Liver (tissue), 9 donors: Measurements from ENCODE around the gene SNX6. TPM values are rescaled to one million over a fixed set of nuclear protein-coding genes. Genes with fewer than 3 reads are reported as not detected.

Experiments
- DNase-seq: peaks from one replicate; pipeline ENCODE4 v3.0.0-alpha.2; 2017; ENCODE audit warnings: low spot score
- H3K27ac ChIP-seq, 2 donors: one replicate each; pipeline ENCODE4 v1.7.0; 2013; ENCODE audit warnings: inconsistent platforms in 2 of 2, low read length in 2 of 2, control low read depth in 1 of 2, low read depth in 1 of 2, mild to moderate bottlenecking in 1 of 2
- H3K27me3 ChIP-seq, 4 donors: one replicate each; pipeline versions ENCODE4 v1.6.1 to v1.7.0; 2013; ENCODE audit warnings: low read length in 3 of 4, inconsistent platforms in 1 of 4, mild to moderate bottlenecking in 1 of 4, moderate library complexity in 1 of 4; ENCODE audit not compliant: control insufficient read depth in 4 of 4, insufficient read depth in 4 of 4
- H3K36me3 ChIP-seq, 4 donors: one replicate each; pipeline versions ENCODE4 v1.6.1 to v1.7.0; 2013; ENCODE audit warnings: low read length in 3 of 4, mild to moderate bottlenecking in 3 of 4, low read depth in 1 of 4, moderate library complexity in 1 of 4; ENCODE audit not compliant: control insufficient read depth in 4 of 4, insufficient read depth in 3 of 4
- H3K4me1 ChIP-seq, 4 donors: one replicate each; pipeline versions ENCODE4 v1.6.1 to v1.7.0; 2013; ENCODE audit warnings: low read length in 3 of 4, mild to moderate bottlenecking in 3 of 4, moderate library complexity in 1 of 4; ENCODE audit not compliant: control insufficient read depth in 4 of 4, insufficient read depth in 4 of 4
- H3K4me3 ChIP-seq, 3 donors: one replicate each; pipeline versions ENCODE4 v1.6.1 to v1.7.0; 2013; ENCODE audit warnings: low read length in 3 of 3, control low read depth in 1 of 3, low read depth in 1 of 3, mild to moderate bottlenecking in 1 of 3
- H3K9ac ChIP-seq, 2 donors: one replicate each; pipeline ENCODE4 v1.7.0; 2013; ENCODE audit warnings: low read length in 2 of 2, mild to moderate bottlenecking in 2 of 2, moderate library complexity in 2 of 2, control low read depth in 1 of 2, low read depth in 1 of 2
- H3K9me3 ChIP-seq, 4 donors: one replicate each; pipeline versions ENCODE4 v1.6.1 to v1.7.0; 2013; ENCODE audit warnings: low read length in 3 of 4; ENCODE audit not compliant: control insufficient read depth in 4 of 4
- ATF3 ChIP-seq: IDR thresholded peaks from 2 replicates; pipeline ENCODE4 v1.6.1; 2016; ENCODE audit warnings: antibody characterized with exemption
- CTCF ChIP-seq: fragments of 150-350 bp; IDR thresholded peaks from 2 replicates; pipeline ENCODE4 v1.5.1; 2017; ENCODE audit warnings: improper control_type of control experiment, low read depth, low read length; ENCODE audit not compliant: missing input control
- EGR1 ChIP-seq, 2 donors: IDR thresholded peaks; 2 replicates each; pipeline ENCODE4 v1.6.1; 2016 to 2018; ENCODE audit warnings: antibody characterized with exemption in 2 of 2, low read depth in 2 of 2
- FOXA1 ChIP-seq: IDR thresholded peaks from 2 replicates; pipeline ENCODE4 v1.6.1; 2016; ENCODE audit warnings: antibody characterized with exemption
- FOXA2 ChIP-seq: IDR thresholded peaks from 2 replicates; pipeline ENCODE4 v1.6.1; 2016; ENCODE audit warnings: antibody characterized with exemption
- GABPA ChIP-seq, 2 donors: IDR thresholded peaks in 1 of 2; conservative IDR thresholded peaks in 1 of 2; 2 replicates each; pipeline ENCODE4 v1.6.1; 2016; ENCODE audit warnings: antibody characterized with exemption in 2 of 2, mild to moderate bottlenecking in 1 of 2, moderate library complexity in 1 of 2
- HNF4A ChIP-seq, 2 donors: conservative IDR thresholded peaks; 2 replicates each; pipeline ENCODE4 v1.6.1; 2016; ENCODE audit warnings: antibody characterized with exemption in 2 of 2, mild to moderate bottlenecking in 2 of 2
- HNF4G ChIP-seq: IDR thresholded peaks from 2 replicates; pipeline ENCODE4 v1.6.1; 2016; ENCODE audit warnings: antibody characterized with exemption
- JUND ChIP-seq, 2 donors: IDR thresholded peaks; 2 replicates each; pipeline ENCODE4 v1.6.1; 2016; ENCODE audit warnings: antibody characterized with exemption in 2 of 2
- MAX ChIP-seq: IDR thresholded peaks from 2 replicates; pipeline ENCODE4 v1.6.1; 2016; ENCODE audit warnings: antibody characterized with exemption
- NR2F2 ChIP-seq: IDR thresholded peaks from 2 replicates; pipeline ENCODE4 v1.6.1; 2016; ENCODE audit warnings: antibody characterized with exemption
- RAD21 ChIP-seq, 2 donors: IDR thresholded peaks; 2 replicates each; pipeline ENCODE4 v1.6.1; 2016; ENCODE audit warnings: antibody characterized with exemption in 2 of 2, mild to moderate bottlenecking in 2 of 2
- RXRA ChIP-seq, 2 donors: IDR thresholded peaks; 2 replicates each; pipeline ENCODE4 v1.6.1; 2017 to 2018; ENCODE audit warnings: antibody characterized with exemption in 2 of 2, mild to moderate bottlenecking in 1 of 2
- SP1 ChIP-seq: IDR thresholded peaks from 2 replicates; pipeline ENCODE4 v1.6.1; 2018; ENCODE audit warnings: antibody characterized with exemption, mild to moderate bottlenecking
- TAF1 ChIP-seq: conservative IDR thresholded peaks from 2 replicates; pipeline ENCODE4 v1.6.1; 2016; ENCODE audit warnings: antibody characterized with exemption, mild to moderate bottlenecking
- YY1 ChIP-seq: IDR thresholded peaks from 2 replicates; pipeline ENCODE4 v1.6.1; 2016; ENCODE audit warnings: antibody characterized with exemption, mild to moderate bottlenecking
- ZBTB33 ChIP-seq: IDR thresholded peaks from 2 replicates; pipeline ENCODE4 v1.6.1; 2016; ENCODE audit warnings: antibody characterized with exemption
- WGBS: extraction: QIAGEN DNeasy Blood & Tissue Kit; methylation state at CpG from one replicate; pipeline ENCODE4 v1.1.7; 2013; 5-methylcytosine and 5-hydroxymethylcytosine counted together
- polyA plus RNA-seq, 2 donors: library from polyadenylated mRNA; stranded (reverse) in 1 of 2; unstranded in 1 of 2; fragments of 200-250 nt in 1 of 2; fragments of >200 nt in 1 of 2; fragmentation: Nextera tagmentation in 1 of 2; extraction: Ambion mirVana in 1 of 2; gene quantifications; one replicate each; pipeline versions ENCODE4 v1.2.1 to v1.2.3, GENCODE V29; 2013 to 2015
- total RNA-seq, 2 donors: library from RNA; depleted of rRNA; stranded (reverse); fragments of >200 nt; gene quantifications; one replicate each; pipeline ENCODE4 v1.2.3, GENCODE V29; 2014
- TF ChIP-seq, protein P1 (sequence below): IDR thresholded peaks from 2 replicates; pipeline ENCODE4 v1.6.1; 2016; ENCODE audit warnings: antibody characterized with exemption, mild to moderate bottlenecking
- donor health status: healthy.
- donor health status: healthy.
- donor health status: healthy.
- donor health status: healthy.
- donor health status: healthy.

The SNX6 gene
- 10 to 100 TPM; 42.9 to 62.2 TPM for total RNA-seq
- 10 to 100 TPM; 23.5 to 41.1 TPM for polyA plus RNA-seq

- H3K27ac ChIP-seq, result peak within 1 kb of the TSS; percentile 80 to 92
Measured at GRCh38 chr14:34629657-34630529, at the start of gene SNX6. TSS of gene SNX6 (minus strand) at chr14:34630148. CDS start at chr14:34630116, 32 bp downstream.

DNA sequence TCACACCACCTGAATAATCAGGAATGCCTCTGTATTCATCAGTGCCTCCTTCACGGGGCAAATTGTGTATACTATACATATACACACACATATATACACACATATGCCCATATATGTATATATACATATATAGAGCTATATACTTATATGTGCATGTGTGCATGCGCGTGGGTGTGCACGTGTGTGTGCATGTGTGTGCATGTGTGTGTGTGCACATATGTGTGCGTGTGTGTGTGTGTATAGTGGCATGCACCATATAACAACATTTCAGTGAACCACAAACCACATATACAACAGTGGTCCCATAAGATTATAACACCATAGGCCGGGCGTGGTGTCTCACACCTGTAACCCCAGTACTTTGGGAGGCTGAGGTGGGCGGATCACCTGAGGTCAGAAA lies 48.8 kb upstream of the SNX6 start:
- no peak overlapping the region for H3K27ac ChIP-seq
- no peak overlapping the region for H3K9ac ChIP-seq
- 95% methylated on average over 8 of the region's 8 CpGs for WGBS
- H3K36me3 ChIP-seq, result no peaks in the 10 kb centered on the region
- H3K9me3 ChIP-seq, result no peaks in the 10 kb centered on the region
- TF ChIP-seq FOXA1 (no peak), HNF4G (no peak), RAD21 (IDR thresholded peaks at IDR 0.05) (no peak), ZBTB33 (no peak), CTCF (no peak), JUND (IDR thresholded peaks at IDR 0.05) (no peak), HNF4A (conservative IDR thresholded peaks at IDR 0.05) (no peak), GABPA (IDR thresholded peaks at IDR 0.05 in 1 of 2, conservative IDR thresholded peaks at IDR 0.05 in 1 of 2) (no peak), ATF3 (no peak), MAX (no peak), EGR1 (IDR thresholded peaks at IDR 0.05; ENCODE audit: low read depth in 2 of 2) (no peak), FOXA2 (no peak), RXRA (IDR thresholded peaks at IDR 0.05) (no peak), YY1 (no peak), NR2F2 (no peak), TAF1 (no peak), SP1 (no peak)
- TF ChIP-seq, protein P1, sequence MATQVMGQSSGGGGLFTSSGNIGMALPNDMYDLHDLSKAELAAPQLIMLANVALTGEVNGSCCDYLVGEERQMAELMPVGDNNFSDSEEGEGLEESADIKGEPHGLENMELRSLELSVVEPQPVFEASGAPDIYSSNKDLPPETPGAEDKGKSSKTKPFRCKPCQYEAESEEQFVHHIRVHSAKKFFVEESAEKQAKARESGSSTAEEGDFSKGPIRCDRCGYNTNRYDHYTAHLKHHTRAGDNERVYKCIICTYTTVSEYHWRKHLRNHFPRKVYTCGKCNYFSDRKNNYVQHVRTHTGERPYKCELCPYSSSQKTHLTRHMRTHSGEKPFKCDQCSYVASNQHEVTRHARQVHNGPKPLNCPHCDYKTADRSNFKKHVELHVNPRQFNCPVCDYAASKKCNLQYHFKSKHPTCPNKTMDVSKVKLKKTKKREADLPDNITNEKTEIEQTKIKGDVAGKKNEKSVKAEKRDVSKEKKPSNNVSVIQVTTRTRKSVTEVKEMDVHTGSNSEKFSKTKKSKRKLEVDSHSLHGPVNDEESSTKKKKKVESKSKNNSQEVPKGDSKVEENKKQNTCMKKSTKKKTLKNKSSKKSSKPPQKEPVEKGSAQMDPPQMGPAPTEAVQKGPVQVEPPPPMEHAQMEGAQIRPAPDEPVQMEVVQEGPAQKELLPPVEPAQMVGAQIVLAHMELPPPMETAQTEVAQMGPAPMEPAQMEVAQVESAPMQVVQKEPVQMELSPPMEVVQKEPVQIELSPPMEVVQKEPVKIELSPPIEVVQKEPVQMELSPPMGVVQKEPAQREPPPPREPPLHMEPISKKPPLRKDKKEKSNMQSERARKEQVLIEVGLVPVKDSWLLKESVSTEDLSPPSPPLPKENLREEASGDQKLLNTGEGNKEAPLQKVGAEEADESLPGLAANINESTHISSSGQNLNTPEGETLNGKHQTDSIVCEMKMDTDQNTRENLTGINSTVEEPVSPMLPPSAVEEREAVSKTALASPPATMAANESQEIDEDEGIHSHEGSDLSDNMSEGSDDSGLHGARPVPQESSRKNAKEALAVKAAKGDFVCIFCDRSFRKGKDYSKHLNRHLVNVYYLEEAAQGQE, result no peak
- no peak for DNase-seq
- H3K27me3 ChIP-seq, result no peaks in the 10 kb centered on the region
- peaks cover 0 to 8% (median 6%) of the 10 kb centered on the region in 4 donors for H3K4me1 ChIP-seq
- no peak overlapping the region for H3K4me3 ChIP-seq

More at GRCh38 chr14:34629657-34630529, at the start of gene SNX6:
- Histone ChIP-seq H3K9me3 (no peaks in the 10 kb centered on the region), H3K27me3 (no peaks in the 10 kb centered on the region), H3K4me3 (peak within 1 kb of the TSS; percentile 76 to 98 (median 78)), H3K36me3 (no peaks in the 10 kb centered on the region), H3K9ac (peak within 1 kb of the TSS; percentile 80 to 91), H3K4me1 (peaks cover 0 to 9% (median 5%) of the 10 kb centered on the region in 4 donors)
- 3% methylated on average over 84 of the region's 84 CpGs for WGBS
- peak; percentile 85 for DNase-seq
- TF ChIP-seq GABPA (IDR thresholded peaks at IDR 0.05 in 1 of 2, conservative IDR thresholded peaks at IDR 0.05 in 1 of 2) (no peak), YY1 (peak; percentile 15), HNF4A (conservative IDR thresholded peaks at IDR 0.05) (no peak), RAD21 (IDR thresholded peaks at IDR 0.05) (no peak), MAX (no peak), NR2F2 (peak; percentile 42)
